PC-9 (cell line): Measurements from ENCODE around the gene CBFB. TPM values are rescaled to one million over a fixed set of nuclear protein-coding genes. Genes with fewer than 3 reads are reported as not detected.

Experiments
- BruUV-seq: library from RNA; stranded (reverse); fragments of 400-500 nt; replicated peaks from 2 replicates; lab custom pipeline; 2021; lab: Mats Ljungman, UMichigan
- CTCF ChIA-PET: fragments of 300-600 bp; sonication (Branson Sonifier 250); formaldehyde crosslinking; loops from one replicate; lab custom pipeline; 2022; ENCODE audit warnings: antibody characterized with exemption; lab: Charles Lee
- POLR2A ChIA-PET: fragments of 300-600 bp; sonication (Branson Sonifier 250); formaldehyde crosslinking; loops from one replicate; lab custom pipeline; 2022; ENCODE audit warnings: antibody characterized with exemption; ENCODE audit not compliant: unreplicated experiment; lab: Charles Lee
- DNase-seq, 2 experiments: peaks; one replicate each; pipeline versions ENCODE4 v3.0.0 to v3.0.0-alpha.2; 2015 to 2022; ENCODE audit warnings: mixed read lengths in 1 of 2
- H2AFZ ChIP-seq: fragments of 200-600 bp; sonication (generic); 2 replicates; pipeline ENCODE4 v1.8.1; 2017; ENCODE audit warnings: antibody characterized with exemption
- H3F3A ChIP-seq: fragments of 200-600 bp; sonication (generic); 2 replicates; pipeline ENCODE4 v1.8.1; 2017; ENCODE audit warnings: antibody characterized with exemption, mild to moderate bottlenecking, low read depth; ENCODE audit not compliant: insufficient read depth
- H3K27ac ChIP-seq: fragments of 200-600 bp; sonication (generic); 2 replicates; pipeline ENCODE4 v1.6.1; 2016; ENCODE audit warnings: mixed run types
- H3K27me3 ChIP-seq: fragments of 200-600 bp; sonication (generic); 2 replicates; pipeline ENCODE4 v1.6.1; 2016; ENCODE audit warnings: low read depth, mixed run types; ENCODE audit not compliant: insufficient read depth
- H3K36me3 ChIP-seq: fragments of 200-600 bp; sonication (generic); 2 replicates; pipeline ENCODE4 v1.6.1; 2016; ENCODE audit warnings: low read depth, mixed run types
- H3K4me1 ChIP-seq: fragments of 200-600 bp; sonication (generic); replicated peaks from 2 replicates; pipeline ENCODE4 v1.6.1; 2016; ENCODE audit warnings: mixed run types; ENCODE audit not compliant: insufficient read depth
- H3K4me2 ChIP-seq: fragments of 200-600 bp; sonication (generic); 2 replicates; pipeline ENCODE4 v1.6.1; 2017; ENCODE audit warnings: mixed run types
- H3K4me3 ChIP-seq: fragments of 200-600 bp; sonication (generic); 2 replicates; pipeline ENCODE4 v1.6.1; 2016; ENCODE audit warnings: mixed run types
- H3K79me2 ChIP-seq: fragments of 200-600 bp; sonication (generic); 2 replicates; pipeline ENCODE4 v1.6.1; 2017; ENCODE audit warnings: low read depth, mixed run types
- H3K9me2 ChIP-seq: fragments of 200-600 bp; sonication (generic); 2 replicates; pipeline ENCODE4 v1.8.1; 2017; ENCODE audit warnings: mild to moderate bottlenecking; ENCODE audit not compliant: insufficient read depth
- H3K9me3 ChIP-seq: fragments of 200-600 bp; sonication (generic); 2 replicates; pipeline ENCODE4 v1.8.1; 2016; ENCODE audit warnings: low read depth; ENCODE audit not compliant: insufficient read depth
- H4K20me1 ChIP-seq: fragments of 200-600 bp; sonication (generic); 2 replicates; pipeline ENCODE4 v1.8.1; 2017; ENCODE audit not compliant: insufficient read depth
- CTCF ChIP-seq: fragments of 200-600 bp; sonication (generic); conservative IDR thresholded peaks from 2 replicates; pipeline ENCODE4 v1.6.1; 2017; ENCODE audit warnings: mixed run types, antibody characterized with exemption, mild to moderate bottlenecking, moderate library complexity
- EZH2 ChIP-seq: fragments of 200-600 bp; sonication (generic); IDR thresholded peaks from 2 replicates; pipeline ENCODE4 v1.8.0; 2017; ENCODE audit warnings: antibody characterized with exemption, low read depth
- intact Hi-C: fragments of 100-400 bp; cut with micrococcal nuclease; formaldehyde crosslinking; loops from one replicate; pipeline ENCODE4 v1.10.0; 2022; ENCODE audit not compliant: unreplicated experiment
- total RNA-seq: library from RNA; stranded (reverse); gene quantifications from 2 replicates; pipeline ENCODE4 v1.2.3, GENCODE V29; 2021

The CBFB gene
- total RNA-seq, 1 experiment from 2014 or later: 63.3 TPM

GRCh38 chr16:66996324-66996982 lies 32.5 kb upstream of the CBFB start:
- Histone ChIP-seq H3K4me2 (no peak overlapping the region), H3F3A (no peaks in the 10 kb centered on the region), H3K79me2 (no peaks in the 10 kb centered on the region), H3K4me1 (no peaks in the 10 kb centered on the region), H3K27me3 (0 out of 2 replicates have a peak, but pooled peaks cover 8% of the 10 kb centered on the region), H3K4me3 (no peak overlapping the region), H3K27ac (no peak overlapping the region), H3K9me2 (no peaks in the 10 kb centered on the region), H3K36me3 (no peaks in the 10 kb centered on the region), H3K9me3 (no peaks in the 10 kb centered on the region), H4K20me1 (no peaks in the 10 kb centered on the region), H2AFZ (no peak overlapping the region)
- ChIA-PET POLR2A (no interaction called here), CTCF (no interaction called here)
- BruUV-seq: no TSS peak
- DNase-seq: no peak
- TF ChIP-seq EZH2 (no peak), CTCF (no peak)
- intact Hi-C loops: no loop called here

- Histone ChIP-seq H2AFZ (no peak overlapping the region), H3K36me3 (no peaks in the 10 kb centered on the region), H3K4me3 (no peak overlapping the region), H3K9me3 (no peaks in the 10 kb centered on the region), H3K4me2 (no peak overlapping the region), H3K27ac (no peak overlapping the region), H3K4me1 (no peaks in the 10 kb centered on the region), H3F3A (no peaks in the 10 kb centered on the region), H3K27me3 (0 out of 2 replicates have a peak, but pooled peaks cover 8% of the 10 kb centered on the region), H3K79me2 (no peaks in the 10 kb centered on the region), H4K20me1 (no peaks in the 10 kb centered on the region), H3K9me2 (no peaks in the 10 kb centered on the region)
- BruUV-seq: no TSS peak
- intact Hi-C loops: no loop called here
- DNase-seq: no peak
- TF ChIP-seq CTCF: no peak
- TF ChIP-seq EZH2: no peak
- ChIA-PET POLR2A (no interaction called here), CTCF (no interaction called here)
These were observed 32.0 kb upstream of the CBFB start for GRCh38 chr16:66996983-66997358.

- 0 out of 2 replicates have a peak, but pooled peaks cover 8% of the 10 kb centered on the region for H3K27me3 ChIP-seq
- no peaks in the 10 kb centered on the region for H3K9me2 ChIP-seq
- TF ChIP-seq EZH2 (no peak), CTCF (no peak)
- H3K36me3 ChIP-seq: no peaks in the 10 kb centered on the region
- peak overlapping the region; percentile 41; the same call in 1 of the 2 replicates for H3K4me3 ChIP-seq
- no peaks in the 10 kb centered on the region for H3K4me1 ChIP-seq
- peak in 1 of 2 experiments; percentile 30 for DNase-seq
- ChIA-PET POLR2A (no interaction called here), CTCF (interaction anchor here (0.6 to 0.7 kb wide), 3 partner anchors 68 to 423 kb away, joined by 6 to 9 read pairs (median 6); no protein-coding TSS in a partner anchor)
- no peak overlapping the region for H3K27ac ChIP-seq
- peak overlapping the region; percentile 68 for H3K4me2 ChIP-seq
- H3K79me2 ChIP-seq: no peaks in the 10 kb centered on the region
- intact Hi-C loops: no loop called here
- no peaks in the 10 kb centered on the region for H3F3A ChIP-seq
- H2AFZ ChIP-seq: peak overlapping the region; percentile 75
- BruUV-seq: no TSS peak
- H3K9me3 ChIP-seq: no peaks in the 10 kb centered on the region
- H4K20me1 ChIP-seq: no peaks in the 10 kb centered on the region
These were observed 28.3 kb upstream of the CBFB start for GRCh38 chr16:67000384-67001351.
